GM12878 (cell line): ENCODE measurements around the gene SCGB1C2.

Source experiments
- CTCF ChIP-seq, 3 experiments: IDR thresholded peaks in 2 of 3; conservative IDR thresholded peaks in 1 of 3; 2 replicates each; pipeline ENCODE4 v1.5.1; 2011; ENCODE audit warnings: low read depth in 3 of 3, low read length in 3 of 3, mild to moderate bottlenecking in 3 of 3, control low read depth in 2 of 3, moderate library complexity in 2 of 3, inconsistent platforms in 1 of 3, mixed read lengths in 1 of 3; ENCODE audit not compliant: control insufficient read depth in 2 of 3, insufficient read depth in 1 of 3; ENCODE audit errors: extremely low read depth in 1 of 3
- EED ChIP-seq: sonication (generic); IDR thresholded peaks from 2 replicates; pipeline ENCODE4 v1.6.1; 2016; ENCODE audit warnings: antibody characterized with exemption, low read depth
- EP300 ChIP-seq, 2 experiments: fragments of 150-350 bp in 1 of 2; IDR thresholded peaks; 2 replicates each; pipeline ENCODE4 v1.6.1; 2011 to 2012; ENCODE audit warnings: low read depth in 2 of 2, low read length in 2 of 2, borderline replicate concordance in 1 of 2, improper control_type of control experiment in 1 of 2, inconsistent platforms in 1 of 2; ENCODE audit not compliant: control insufficient read depth in 1 of 2
- HDGF ChIP-seq: fragments of 450-650 bp; IDR thresholded peaks from 2 replicates; pipeline ENCODE4 v1.6.1; 2016; ENCODE audit warnings: antibody characterized with exemption
- KDM1A ChIP-seq: fragments of 200-600 bp; sonication (generic); IDR thresholded peaks from 2 replicates; pipeline ENCODE4 v1.6.1; 2016; ENCODE audit warnings: borderline replicate concordance
- USF1 ChIP-seq: IDR thresholded peaks from 2 replicates; pipeline ENCODE4 v1.6.1; 2011; ENCODE audit warnings: borderline replicate concordance, low read depth, mild to moderate bottlenecking, moderate library complexity, mixed read lengths, low read length; ENCODE audit not compliant: insufficient read depth; ENCODE audit errors: extremely low read length
- USF2 ChIP-seq: IDR thresholded peaks from 2 replicates; pipeline ENCODE4 v1.6.1; 2011; ENCODE audit warnings: low read depth, low read length, improper control_type of control experiment, borderline replicate concordance
- TF ChIP-seq, protein P1 (sequence below): IDR thresholded peaks from 2 replicates; pipeline ENCODE4 v1.6.1; 2012; ENCODE audit warnings: mild to moderate bottlenecking, low read depth, low read length

DNA sequence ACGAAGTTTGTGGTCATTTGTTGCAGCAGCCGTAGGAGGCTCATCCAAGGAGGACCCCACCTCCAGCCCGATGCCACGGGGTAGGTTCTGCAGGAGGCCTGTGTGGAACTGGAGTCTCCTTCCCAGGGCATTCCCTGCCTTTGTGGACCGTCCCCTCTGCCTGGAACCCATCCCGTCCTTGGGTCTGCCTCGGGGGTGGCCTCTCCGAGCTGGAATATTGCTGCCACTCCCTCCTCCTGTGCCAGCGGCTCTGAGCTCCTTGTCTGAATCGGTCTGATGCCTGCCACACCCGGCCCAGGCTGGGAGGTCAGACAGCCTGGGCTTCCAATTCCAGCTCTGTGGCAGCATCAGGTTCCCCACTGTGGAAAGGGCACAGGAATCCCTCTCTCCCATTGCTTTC is 25.3 kb downstream of the SCGB1C2 start:
- TF ChIP-seq EED, result no peak
- TF ChIP-seq HDGF, result no peak
- TF ChIP-seq CTCF (IDR thresholded peaks at IDR 0.05 in 2 of 3, conservative IDR thresholded peaks at IDR 0.05 in 1 of 3; ENCODE audit: control insufficient read depth in 2 of 3, extremely low read depth in 1 of 3, insufficient read depth in 1 of 3, low read depth in 3 of 3, low read length in 3 of 3), result no peak
- TF ChIP-seq EP300 (IDR thresholded peaks at IDR 0.05; ENCODE audit: borderline replicate concordance in 1 of 2, control insufficient read depth in 1 of 2, low read depth in 2 of 2, low read length in 2 of 2), result no peak
- TF ChIP-seq USF2, result no peak
- TF ChIP-seq KDM1A, result no peak
- no peak for TF ChIP-seq USF1
- TF ChIP-seq, protein P1, sequence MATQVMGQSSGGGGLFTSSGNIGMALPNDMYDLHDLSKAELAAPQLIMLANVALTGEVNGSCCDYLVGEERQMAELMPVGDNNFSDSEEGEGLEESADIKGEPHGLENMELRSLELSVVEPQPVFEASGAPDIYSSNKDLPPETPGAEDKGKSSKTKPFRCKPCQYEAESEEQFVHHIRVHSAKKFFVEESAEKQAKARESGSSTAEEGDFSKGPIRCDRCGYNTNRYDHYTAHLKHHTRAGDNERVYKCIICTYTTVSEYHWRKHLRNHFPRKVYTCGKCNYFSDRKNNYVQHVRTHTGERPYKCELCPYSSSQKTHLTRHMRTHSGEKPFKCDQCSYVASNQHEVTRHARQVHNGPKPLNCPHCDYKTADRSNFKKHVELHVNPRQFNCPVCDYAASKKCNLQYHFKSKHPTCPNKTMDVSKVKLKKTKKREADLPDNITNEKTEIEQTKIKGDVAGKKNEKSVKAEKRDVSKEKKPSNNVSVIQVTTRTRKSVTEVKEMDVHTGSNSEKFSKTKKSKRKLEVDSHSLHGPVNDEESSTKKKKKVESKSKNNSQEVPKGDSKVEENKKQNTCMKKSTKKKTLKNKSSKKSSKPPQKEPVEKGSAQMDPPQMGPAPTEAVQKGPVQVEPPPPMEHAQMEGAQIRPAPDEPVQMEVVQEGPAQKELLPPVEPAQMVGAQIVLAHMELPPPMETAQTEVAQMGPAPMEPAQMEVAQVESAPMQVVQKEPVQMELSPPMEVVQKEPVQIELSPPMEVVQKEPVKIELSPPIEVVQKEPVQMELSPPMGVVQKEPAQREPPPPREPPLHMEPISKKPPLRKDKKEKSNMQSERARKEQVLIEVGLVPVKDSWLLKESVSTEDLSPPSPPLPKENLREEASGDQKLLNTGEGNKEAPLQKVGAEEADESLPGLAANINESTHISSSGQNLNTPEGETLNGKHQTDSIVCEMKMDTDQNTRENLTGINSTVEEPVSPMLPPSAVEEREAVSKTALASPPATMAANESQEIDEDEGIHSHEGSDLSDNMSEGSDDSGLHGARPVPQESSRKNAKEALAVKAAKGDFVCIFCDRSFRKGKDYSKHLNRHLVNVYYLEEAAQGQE, result no peak
